DMS53 treated with DMSO at 0.1 percent for 48 hours (cell line): ENCODE data around the gene STAT1.

Experiments used
- DNase-seq: peaks from one replicate; lab custom pipeline; 2025; ENCODE audit not compliant: unreplicated experiment; lab: John Stamatoyannopoulos, UW

STAT1 gene

DNA sequence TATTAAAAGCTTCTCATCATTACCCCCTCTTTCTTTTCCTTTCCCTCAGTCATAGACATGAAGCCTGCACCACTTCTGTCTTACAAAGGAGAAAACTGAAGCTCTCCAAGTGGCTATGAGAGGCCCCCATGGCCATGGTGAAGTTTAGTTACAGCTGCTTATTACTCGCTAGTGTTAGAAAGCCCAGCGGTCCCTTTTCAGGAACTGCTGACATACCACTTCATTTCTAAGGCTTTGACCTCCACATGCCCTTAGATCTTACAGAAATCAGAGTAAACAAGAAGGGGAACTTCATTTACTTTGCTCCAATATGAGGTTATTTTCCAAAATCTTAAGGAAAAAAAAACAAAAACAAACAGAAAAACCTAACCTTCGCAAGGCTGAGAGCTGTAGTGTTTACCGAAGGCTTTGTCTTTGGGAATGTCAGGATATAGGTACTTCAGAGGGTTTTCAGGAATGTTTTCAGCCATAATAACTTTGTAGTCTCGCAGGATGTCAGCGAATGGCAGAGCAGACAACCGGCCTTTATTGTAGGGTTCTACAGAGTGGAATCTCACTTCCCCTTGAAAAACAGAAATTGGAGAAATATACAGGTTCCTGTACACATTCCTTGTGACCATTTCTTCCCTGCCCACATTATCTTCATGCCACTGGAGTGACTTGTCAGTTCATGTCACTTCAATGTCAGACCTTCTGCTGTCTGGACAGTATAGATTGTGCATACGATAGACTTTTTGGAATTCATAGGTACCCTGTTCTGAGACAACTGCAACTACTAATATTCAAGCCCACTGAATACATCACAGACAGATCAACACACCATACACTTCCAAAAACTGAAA is 18.8 kb upstream of the STAT1 start:
- DNase-seq, result peak; percentile 64

DNA sequence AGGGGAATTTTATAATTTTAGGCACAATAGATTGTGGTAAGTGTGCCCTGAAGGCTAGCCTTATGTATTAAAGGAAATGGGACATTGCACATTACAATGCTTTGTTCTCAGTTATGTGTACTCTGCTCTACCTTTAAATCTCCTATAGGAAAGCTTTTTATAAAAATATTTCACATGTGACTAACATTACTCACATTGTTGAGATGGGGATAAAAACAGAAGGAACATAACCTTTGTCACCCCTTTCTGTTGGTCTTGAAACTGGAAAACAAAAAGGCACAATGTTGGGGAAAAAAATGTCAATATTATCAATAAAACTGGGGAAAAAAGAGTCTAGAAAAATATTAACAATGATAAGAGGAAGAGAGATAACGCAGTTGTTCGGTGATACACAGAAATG is 17.3 kb upstream of the STAT1 start:
- no peak for DNase-seq

DNA sequence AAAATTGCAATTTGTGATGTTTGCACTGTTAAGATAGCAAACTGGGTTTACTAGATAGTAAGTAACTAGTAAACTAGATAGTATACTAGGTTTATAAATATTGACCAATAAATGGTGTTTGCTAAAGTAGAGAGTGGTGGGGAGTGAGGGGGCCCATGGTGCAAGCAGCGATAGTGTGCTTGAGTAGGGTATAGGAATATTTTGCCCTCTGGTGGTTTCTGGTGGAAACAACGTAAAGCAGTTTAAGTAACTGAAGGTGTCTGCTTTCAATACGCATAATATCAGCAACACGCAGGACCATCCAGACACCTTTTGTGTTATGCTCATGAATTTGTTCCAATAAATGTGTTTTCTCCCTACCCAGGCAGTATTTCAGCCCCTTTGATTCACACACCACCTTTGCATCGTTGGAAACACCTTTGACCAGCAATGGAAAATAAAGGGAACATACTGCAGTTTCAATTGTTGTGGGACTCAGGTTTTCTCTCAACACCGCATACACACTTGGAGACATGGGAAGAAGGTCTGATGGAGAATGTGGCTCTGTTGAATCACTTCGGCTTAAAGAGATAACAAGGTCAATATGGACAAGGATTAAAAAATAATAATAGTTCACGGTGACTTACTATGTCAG is 16.7 kb upstream of the STAT1 start:
- DNase-seq, result peak; percentile 48

DNA sequence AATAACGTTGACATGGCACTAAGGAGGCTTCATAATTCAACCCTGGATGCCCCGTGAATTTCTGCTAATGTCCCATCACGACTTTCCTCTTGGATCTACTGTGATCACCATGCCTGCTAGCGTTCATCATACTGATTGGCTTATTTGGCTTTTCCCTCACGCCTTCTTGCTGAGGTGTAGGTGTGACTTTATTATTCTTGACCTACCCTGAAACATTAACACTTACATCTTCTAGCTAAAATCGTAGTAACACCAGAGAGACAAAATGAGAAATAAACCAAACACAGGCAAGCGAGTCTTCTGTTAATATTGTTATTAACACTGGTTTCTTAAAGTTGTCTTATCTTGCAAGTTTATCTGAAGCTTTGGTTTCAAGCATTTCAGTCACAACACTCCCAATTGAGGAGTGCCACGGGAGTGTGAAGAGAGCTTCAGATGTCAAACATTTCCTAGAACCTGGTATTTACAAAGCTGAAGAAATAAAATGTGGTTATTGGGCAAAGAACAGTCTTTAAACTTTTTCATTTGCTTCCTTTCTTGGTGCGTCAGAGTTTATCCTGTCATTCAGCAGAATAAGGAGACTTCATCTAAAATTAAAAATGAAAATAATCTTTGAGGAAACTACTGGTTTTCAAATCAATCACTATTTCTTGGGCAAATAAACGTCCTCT is 15.4 kb upstream of the STAT1 start:
- DNase-seq, result no peak

DNA sequence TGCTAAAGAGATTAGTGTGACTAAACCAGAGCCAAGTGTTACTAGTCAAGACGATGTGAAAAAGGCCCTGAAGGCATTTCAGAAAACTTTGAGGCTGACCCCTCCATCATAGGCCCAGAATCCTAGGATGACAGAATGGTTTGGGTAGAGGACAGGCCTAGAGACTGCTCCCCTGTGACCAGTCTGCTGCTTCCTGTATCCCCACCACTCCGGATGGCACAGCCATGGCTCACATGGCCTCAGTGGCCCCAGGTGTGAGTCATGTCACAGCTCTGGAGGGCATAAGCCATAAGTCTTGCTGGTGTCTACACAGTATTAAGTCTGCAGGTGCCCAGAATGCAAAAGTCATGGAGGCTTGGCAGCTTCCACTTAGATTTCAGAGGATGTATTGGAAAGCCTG is 12.4 kb upstream of the STAT1 start:
- DNase-seq, result no peak

DNA sequence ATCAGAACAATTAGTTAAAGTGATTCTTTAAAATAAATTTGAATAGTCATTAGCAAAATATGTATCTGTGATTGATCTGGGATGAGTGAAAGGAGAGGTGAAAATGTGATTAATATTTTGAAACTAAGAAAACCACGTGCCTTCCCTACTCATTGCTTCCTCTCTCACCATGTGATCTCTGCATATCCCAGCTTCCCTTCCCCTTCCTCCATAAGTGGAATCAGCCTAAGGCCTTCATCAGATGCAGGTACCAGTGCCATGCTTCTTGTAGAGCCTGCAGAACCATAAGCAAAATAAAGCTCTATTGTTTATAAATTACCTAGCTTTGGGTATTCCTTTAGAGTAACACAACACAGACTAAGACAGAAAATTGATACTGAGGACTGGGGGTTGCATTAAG is 11.2 kb upstream of the STAT1 start:
- no peak for DNase-seq

DNA sequence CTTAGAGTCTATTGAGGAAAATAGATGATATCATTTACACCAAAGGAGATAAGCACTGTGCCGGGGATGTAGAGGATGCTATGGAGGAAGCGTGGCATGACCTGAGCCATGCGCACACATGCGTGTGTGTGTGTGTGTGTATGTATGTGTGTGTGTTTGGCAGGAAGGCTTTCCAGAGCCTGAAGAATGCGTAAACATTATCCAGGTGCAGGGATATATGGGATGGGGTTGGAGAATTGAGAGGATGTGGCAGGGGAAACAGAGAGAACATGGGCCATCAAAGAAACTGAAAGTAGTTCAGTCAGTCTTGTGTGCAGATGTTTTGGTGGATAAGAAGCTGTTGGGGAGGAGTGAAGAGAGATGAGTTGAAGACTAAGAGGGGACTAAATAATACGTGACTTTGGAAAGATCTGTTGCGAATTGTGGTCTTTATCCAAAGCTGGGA is 9.3 kb upstream of the STAT1 start:
- DNase-seq, result no peak

DNA sequence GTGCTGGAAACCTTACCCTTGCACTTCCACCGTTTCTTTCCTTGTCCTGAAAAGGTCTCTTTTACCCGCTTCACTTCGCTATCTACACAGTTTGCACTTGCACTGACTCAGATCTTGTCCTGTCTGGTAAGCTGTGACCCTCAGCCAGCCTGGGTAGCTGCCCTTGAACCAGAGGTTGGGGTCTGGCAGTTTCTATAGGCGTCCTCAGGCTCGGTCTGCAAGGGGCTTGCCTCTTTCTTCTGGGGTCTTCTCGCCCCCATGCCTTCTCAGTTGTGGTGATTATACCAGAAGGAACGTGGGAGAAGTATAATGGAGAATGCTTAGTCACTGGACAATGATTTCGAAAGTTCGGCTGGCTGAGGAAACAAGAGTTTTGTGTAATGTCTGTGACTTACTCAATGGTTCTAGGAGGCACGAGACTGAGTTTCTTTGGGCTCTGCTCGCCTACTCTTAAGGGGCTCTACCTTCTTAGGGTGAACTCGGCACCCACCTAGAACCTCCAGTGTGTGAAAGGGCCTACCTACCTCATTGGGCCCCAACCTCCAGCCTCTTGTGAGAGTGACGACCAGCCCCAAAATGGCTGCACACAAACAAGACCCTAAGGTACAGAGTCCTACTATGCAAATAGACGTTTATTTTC is 6.9 kb upstream of the STAT1 start:
- peak; percentile 62 for DNase-seq

DNA sequence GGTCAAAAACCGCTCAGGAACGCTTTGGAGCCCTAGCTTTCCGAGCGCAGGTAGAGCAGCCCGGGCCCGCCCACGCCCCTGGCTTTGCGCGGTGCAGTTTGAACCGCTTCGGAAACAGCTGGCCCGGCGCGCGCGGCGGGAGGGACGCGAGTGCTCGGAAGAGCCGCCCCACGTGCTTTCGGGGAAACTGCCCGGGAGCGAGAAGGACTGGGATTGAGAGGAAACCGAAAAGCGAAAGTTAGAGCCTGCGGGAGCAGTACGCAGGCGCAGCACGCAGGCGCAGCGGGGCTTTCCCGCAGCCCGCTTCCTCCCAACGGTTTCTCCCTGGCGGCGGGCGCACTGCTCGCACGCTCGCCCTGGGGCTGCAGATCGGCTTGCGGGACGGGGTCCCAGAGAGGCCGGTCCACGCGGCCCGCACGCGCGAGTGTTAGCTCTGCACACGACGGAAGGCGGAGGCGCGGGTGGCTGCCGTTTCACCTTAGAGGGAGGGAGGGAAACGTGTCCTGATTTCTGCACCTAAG is 6.3 kb upstream of the STAT1 start:
- DNase-seq, result peak; percentile 94

DNA sequence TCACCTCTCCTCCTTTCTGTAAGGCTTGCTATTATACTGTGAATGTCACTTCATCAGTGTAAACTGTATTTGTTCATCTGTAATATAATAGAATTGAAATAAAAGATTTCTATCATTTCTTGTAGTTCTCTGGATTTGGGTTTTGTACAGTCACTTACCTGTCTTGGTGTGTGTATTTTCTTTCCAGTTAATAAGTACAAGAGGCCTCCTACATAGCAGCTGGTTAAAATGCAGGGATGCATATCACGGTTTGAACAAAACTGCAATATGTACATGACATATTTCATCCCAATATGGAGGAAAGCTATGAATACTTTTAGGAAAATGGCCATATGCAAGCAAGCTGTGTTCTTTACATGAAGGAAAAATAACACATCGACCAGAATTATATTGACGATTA is 5.4 kb upstream of the STAT1 start:
- DNase-seq, result no peak

DNA sequence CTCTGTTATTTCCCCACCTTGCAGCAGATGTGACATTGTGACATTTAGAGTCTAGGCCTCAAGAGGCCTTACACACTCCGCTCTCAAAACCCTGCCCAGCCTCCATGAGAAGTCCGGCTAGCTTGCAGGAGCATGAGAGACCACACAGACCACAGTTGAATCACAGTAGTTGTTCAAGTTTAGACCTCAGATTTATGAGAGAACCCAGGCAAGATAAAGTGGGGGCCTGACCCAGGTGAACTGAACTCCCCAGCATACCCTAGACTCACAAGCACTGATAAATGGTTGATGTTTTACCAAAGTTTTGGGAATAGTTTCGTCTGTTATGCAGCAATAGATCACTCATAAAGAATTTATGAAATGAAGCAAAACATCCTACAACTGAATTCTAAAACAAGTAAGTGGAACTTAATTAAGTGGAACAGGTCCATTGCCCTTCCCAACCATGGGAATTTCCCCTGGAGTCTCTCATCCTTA is 4.7 kb upstream of the STAT1 start:
- no peak for DNase-seq

DNA sequence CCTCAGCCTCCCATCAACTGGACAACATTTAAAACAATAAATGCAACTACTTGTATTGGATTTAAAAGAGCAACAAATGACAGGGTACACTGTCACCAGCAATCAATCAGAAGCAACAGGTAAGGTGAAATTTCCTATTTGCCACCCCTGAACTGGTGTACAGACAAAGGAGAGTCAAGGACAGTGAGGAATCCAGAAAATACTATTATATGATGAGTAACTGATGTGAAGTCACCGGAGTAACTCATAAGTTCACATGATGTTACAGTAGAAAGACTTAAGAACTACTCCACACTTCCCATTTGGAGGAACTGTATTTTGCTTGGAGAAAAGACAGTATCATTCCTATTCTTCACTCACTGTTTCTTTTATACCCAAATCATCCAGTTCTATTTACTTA is 4.1 kb upstream of the STAT1 start:
- DNase-seq, result no peak

DNA sequence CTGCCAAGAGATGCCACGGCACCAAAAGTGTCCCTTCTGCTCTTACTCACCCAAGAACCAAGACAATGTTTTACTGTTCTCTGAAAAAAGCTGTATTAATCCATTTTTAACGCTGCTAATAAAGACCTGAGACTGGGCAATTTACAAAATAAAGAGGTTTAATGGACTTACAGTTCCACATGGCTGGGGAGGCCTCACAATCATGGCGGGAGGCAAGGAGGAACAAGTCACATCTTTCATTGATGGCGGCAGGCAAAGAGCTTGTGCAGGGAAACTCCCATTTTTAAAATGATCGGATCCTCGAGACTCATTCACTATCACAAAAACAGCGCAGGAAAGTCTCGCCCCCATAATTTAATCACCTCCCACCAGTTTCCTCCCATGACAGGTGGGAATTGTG is 1.9 kb upstream of the STAT1 start:
- no peak for DNase-seq

DNA sequence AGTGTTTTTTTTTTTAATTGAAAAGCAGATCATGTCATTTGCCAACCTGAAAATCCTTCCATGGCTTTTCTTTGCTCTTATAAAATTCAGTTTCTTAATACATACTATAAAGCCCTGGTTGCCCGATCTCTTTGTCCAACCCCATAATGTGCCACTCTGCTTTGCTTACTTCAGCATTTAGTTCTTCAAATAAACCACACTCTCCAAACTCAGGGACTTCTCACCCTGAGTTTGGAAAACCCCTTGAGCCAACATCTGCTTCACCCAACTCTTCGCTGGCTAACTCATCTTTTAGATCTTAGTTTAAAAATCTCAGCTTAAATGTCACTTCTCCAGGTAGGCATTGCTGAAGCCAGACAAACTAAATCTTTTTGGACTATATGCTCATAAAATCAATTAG is 1.3 kb upstream of the STAT1 start:
- DNase-seq, result no peak

DNA sequence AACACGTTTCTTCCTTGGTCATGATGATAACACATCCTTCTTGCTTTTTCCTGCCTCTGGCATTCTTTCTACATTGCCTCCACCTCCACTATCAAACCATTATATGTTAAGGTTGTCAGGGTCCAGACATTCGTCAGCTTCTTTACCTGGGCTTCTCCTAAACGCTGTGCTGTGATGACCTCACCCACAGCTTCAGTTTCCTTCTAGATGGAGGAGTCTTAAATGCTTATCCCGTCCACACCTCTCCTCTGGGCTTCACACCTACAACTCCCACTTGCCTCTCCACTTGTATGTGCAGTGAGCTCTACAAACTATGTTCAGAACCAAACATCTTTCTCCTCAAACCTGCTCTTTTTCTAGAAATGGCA is 666 bp upstream of the STAT1 start:
- DNase-seq, result peak; percentile 54

DNA sequence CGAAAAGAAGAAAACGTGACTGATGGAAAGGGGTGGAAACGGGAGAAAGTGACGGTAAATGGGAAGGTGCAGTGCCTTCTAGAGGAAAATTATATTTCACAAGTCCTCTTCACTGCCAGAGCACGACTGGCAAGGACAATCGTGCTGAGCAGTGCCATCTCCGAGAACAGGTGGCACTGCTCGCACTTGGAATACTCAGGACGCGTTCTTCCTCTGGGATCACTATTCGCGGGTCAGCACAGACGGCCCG is 364 bp downstream of the STAT1 start:
- peak; percentile 62 for DNase-seq

DNA sequence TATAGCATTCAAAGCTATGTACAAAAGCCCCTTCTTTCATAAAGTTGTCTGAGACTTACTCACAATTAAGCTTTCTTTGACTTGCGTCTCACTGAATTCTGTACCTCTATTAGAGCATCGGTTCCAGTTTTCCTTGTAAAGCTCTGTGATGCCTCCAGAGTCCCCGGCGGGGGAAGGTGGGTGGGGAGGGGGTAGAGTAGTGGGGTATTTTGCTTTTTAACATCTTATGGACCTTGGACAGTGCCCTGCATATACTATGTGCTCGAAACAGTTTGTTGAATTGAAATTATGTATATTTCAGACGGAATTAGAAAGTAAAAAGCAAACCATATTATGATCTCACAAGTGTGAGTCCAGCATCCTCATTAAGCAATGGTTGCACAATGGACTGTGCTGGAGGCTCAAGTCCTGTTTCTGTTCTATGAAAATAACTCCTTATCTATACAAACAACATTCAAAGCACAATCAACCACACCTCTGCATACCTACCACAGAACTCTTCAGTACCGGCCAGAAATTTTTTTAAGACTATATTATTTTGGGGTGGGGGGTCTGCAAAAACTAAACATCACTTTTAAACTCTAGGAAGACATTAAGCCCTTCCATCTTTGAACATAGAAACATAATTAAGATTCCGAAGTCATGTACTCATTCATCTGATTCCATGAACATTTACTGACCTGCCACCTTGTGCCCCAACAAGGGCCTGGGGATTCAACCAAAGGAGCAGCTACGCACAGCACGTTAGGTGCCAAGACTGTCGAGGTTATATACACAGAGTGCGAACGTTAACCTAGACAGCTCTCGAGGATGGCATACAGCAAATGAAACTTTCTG is 908 bp downstream of the STAT1 start:
- DNase-seq, result no peak

DNA sequence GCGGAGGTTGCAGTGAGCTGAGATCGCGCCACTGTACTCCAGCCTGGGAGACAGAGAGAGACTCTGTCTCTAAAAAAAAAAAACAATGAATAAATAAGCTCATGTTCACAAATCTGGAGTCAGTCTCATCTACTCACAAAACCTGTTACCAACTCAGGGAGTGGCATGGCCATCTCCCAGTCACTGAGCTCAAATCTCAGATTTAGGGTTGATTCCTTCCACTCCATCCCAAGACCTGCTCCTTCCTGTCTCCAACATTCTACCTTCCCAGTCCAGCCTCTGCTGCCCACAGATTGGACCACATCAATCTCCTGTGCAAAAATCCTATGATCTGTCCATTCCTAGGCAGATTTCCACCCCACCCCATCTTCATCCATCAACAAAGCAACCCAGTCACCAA is 1.6 kb downstream of the STAT1 start:
- DNase-seq, result no peak

DNA sequence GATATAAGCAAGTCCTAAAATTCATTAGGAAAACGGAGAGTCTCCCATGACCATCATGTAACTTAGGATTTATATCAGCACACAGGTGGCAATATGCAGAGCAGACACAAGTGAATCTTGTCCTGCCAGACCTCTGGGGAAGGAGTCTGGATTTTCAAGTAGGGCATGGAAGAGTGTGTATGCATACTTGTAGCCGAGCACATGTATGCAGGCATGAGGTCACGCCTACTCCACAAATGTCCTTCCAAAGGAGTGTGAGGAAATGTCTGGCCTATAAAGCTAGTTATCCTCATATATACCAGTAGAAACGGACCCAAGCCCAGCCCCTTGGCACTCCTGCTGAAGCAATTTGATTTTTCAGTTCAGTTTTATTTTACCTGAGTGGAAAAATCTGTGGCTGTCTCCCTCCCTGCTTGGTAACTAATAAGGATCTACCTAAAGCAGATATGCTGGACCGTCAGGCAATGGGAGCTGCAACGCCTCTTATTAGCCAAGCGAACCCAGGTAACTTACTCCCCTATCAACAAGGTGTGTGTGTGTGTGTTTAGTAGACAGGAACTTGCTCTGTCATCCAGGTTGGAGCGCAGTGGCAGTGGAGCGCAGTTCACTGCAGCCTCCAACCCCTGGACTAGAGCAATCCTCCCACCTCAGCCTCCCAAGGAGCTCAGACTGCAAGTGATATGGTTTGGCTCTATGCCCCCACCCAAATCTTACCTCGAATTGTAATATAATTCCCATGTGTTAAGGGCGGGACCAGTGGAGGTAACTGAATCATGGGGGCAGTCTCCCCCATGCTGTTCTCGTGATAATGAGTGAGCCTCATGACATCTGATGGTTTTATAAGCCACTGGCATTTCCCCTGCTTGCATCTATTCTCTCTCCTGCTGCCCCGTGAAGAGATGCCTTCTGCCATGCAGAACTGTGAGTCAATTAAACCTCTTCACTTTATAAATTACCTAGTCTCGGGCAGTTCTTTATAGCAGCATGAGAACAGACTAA is 2.8 kb downstream of the STAT1 start:
- DNase-seq, result no peak
